ENCODE data around the gene WDR81. TPM values are rescaled to one million over a fixed set of nuclear protein-coding genes. Genes with fewer than 3 reads are reported as not detected.
A peak's percentile ranks its signal among the peaks of the same experiment; 100 is the strongest.
"Not testable (repeated sequence)": the region's sequence is repeated elsewhere in the genome, so short reads cannot be mapped to it uniquely, and the experiment has no call there.

The WDR81 gene
- total RNA-seq, 1 donor from 2014 or later, result 13.4 TPM

GRCh38 chr17:1735834-1736347 lies 11.4 kb downstream of the WDR81 start:
- Mint-ChIP-seq H3K36me3 (ENCODE audit: unreplicated experiment) (no peaks in the 10 kb centered on the region), H3K4me1 (ENCODE audit: low read depth, unreplicated experiment) (peaks cover 5% of the 10 kb centered on the region), H3K9me3 (ENCODE audit: unreplicated experiment) (peaks cover 4% of the 10 kb centered on the region), H3K27ac (ENCODE audit: unreplicated experiment) (no peak overlapping the region), H3K27me3 (ENCODE audit: unreplicated experiment) (no peaks in the 10 kb centered on the region), H3K4me3 (ENCODE audit: unreplicated experiment) (no peak overlapping the region)
- no peak for TF ChIP-seq CTCF (IDR thresholded peaks at IDR 0.05; ENCODE audit: partially characterized antibody, unreplicated experiment)
- DNase-seq, result no peak

GRCh38 chr17:1736348-1737281 lies 12.1 kb downstream of the WDR81 start:
- Mint-ChIP-seq H3K27me3 (ENCODE audit: unreplicated experiment) (no peaks in the 10 kb centered on the region), H3K27ac (ENCODE audit: unreplicated experiment) (no peak overlapping the region), H3K36me3 (ENCODE audit: unreplicated experiment) (no peaks in the 10 kb centered on the region), H3K4me1 (ENCODE audit: low read depth, unreplicated experiment) (peaks cover 5% of the 10 kb centered on the region), H3K4me3 (ENCODE audit: unreplicated experiment) (peak overlapping the region; percentile 30), H3K9me3 (ENCODE audit: unreplicated experiment) (peaks cover 4% of the 10 kb centered on the region)
- DNase-seq, result no peak
- TF ChIP-seq CTCF (IDR thresholded peaks at IDR 0.05; ENCODE audit: partially characterized antibody, unreplicated experiment), result no peak

GRCh38 chr17:1737531-1738291 lies 13.2 kb downstream of the WDR81 start:
- H3K27ac Mint-ChIP-seq (ENCODE audit: unreplicated experiment), result no peak overlapping the region
- H3K27me3 Mint-ChIP-seq (ENCODE audit: unreplicated experiment), result no peaks in the 10 kb centered on the region
- TF ChIP-seq CTCF (IDR thresholded peaks at IDR 0.05; ENCODE audit: partially characterized antibody, unreplicated experiment), result no peak
- H3K4me1 Mint-ChIP-seq (ENCODE audit: low read depth, unreplicated experiment), result peaks cover 5% of the 10 kb centered on the region
- H3K9me3 Mint-ChIP-seq (ENCODE audit: unreplicated experiment), result peaks cover 4% of the 10 kb centered on the region
- no peak for DNase-seq
- H3K36me3 Mint-ChIP-seq (ENCODE audit: unreplicated experiment), result no peaks in the 10 kb centered on the region
- H3K4me3 Mint-ChIP-seq (ENCODE audit: unreplicated experiment), result no peak overlapping the region

- H3K4me3 Mint-ChIP-seq (ENCODE audit: unreplicated experiment); H3K27ac Mint-ChIP-seq (ENCODE audit: unreplicated experiment): not testable (repeated sequence)
Measured at GRCh38 chr17:1741899-1742298, 17.4 kb downstream of the WDR81 start.

GRCh38 chr17:1742371-1743087 lies 18.0 kb downstream of the WDR81 start, which contains the start of gene SERPINF2:
TSS of gene SERPINF2 (plus strand) at chr17:1742871. CDS start at chr17:1744996, 2,125 bp downstream.
- H3K4me3 Mint-ChIP-seq (ENCODE audit: unreplicated experiment), result no peak within 1 kb of the TSS
- H3K36me3 Mint-ChIP-seq (ENCODE audit: unreplicated experiment), result no peaks in the 10 kb centered on the region
- H3K4me1 Mint-ChIP-seq (ENCODE audit: low read depth, unreplicated experiment), result no peaks in the 10 kb centered on the region
- peaks cover 2% of the 10 kb centered on the region for H3K9me3 Mint-ChIP-seq (ENCODE audit: unreplicated experiment)
- no peak within 1 kb of the TSS for H3K27ac Mint-ChIP-seq (ENCODE audit: unreplicated experiment)
- DNase-seq, result no peak
- no peak for TF ChIP-seq CTCF (IDR thresholded peaks at IDR 0.05; ENCODE audit: partially characterized antibody, unreplicated experiment)
- H3K27me3 Mint-ChIP-seq (ENCODE audit: unreplicated experiment), result peaks cover 2% of the 10 kb centered on the region

More at GRCh38 chr17:1741899-1742298, 17.4 kb downstream of the WDR81 start:
- H3K9me3 Mint-ChIP-seq (ENCODE audit: unreplicated experiment); H3K27me3 Mint-ChIP-seq (ENCODE audit: unreplicated experiment); DNase-seq; H3K4me1 Mint-ChIP-seq (ENCODE audit: low read depth, unreplicated experiment); H3K36me3 Mint-ChIP-seq (ENCODE audit: unreplicated experiment): not testable (repeated sequence)

Data from glutamatergic neuron (in vitro differentiated cells).